HG03432 (cell line): ENCODE measurements around the gene PLEKHH3.
A peak's percentile ranks its signal among the peaks of the same experiment; 100 is the strongest.
"Not testable (repeated sequence)": the region's sequence is repeated elsewhere in the genome, so short reads cannot be mapped to it uniquely, and the experiment has no call there.

Experiments
- ATAC-seq: cut with Tn5 transposase; IDR thresholded peaks from one replicate; pipeline ENCODE4 v1.9.1; 2021; ENCODE audit warnings: mild to moderate bottlenecking, moderate library complexity; ENCODE audit not compliant: unreplicated experiment

Gene PLEKHH3

DNA sequence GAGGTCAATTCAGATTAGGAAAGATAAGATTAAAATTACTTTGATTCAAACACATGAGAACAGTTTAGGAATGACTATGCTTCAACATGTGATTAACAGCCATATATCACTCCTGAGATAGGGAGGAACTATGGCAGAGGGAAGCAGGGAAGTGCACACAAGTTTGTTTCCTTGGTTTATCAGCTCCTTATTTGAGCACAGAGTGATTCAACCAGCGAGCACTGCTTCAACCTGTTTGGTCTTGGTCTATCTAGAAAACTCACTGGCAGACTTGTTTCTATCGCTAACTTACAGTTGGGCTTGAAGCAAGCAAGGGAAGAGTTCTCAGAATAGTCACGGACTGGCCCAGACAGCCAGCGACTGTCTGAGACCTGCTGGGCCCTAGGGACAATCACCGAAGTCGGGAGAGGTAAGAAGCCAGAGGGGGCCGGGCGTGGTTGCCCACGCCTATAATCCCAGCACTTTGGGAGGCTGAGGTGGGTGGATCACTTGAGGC, 43.8 kb downstream of the PLEKHH3 start:
- ATAC-seq, result no peak

DNA sequence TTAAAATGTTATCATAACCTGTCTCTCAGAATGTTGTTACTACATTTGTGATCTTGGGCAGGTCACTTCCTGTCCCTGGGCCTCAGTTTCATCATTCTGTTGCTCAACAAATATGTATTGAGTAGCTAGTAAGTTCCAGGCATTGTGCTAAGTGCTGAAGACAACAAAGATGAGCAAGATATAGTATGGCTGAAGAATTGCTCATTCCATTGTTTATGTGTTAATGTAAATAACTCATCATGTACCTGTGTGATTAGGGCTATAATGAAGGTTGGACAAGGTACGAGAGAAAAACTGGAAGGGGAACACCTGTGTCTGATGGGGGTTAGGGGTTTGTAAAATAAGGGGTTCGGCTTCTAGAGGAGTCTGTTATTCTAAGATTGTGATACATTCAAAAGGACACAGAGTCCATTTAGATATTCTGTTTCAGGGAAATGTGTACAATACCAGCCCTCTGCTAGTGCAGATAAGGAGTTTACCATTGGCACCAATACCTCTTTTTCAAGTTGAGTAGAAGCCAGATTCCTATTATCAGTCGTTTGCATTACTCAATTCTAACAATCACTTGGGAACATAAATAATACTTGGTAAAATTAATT, 47.3 kb downstream of the PLEKHH3 start:
- ATAC-seq, result no peak

DNA sequence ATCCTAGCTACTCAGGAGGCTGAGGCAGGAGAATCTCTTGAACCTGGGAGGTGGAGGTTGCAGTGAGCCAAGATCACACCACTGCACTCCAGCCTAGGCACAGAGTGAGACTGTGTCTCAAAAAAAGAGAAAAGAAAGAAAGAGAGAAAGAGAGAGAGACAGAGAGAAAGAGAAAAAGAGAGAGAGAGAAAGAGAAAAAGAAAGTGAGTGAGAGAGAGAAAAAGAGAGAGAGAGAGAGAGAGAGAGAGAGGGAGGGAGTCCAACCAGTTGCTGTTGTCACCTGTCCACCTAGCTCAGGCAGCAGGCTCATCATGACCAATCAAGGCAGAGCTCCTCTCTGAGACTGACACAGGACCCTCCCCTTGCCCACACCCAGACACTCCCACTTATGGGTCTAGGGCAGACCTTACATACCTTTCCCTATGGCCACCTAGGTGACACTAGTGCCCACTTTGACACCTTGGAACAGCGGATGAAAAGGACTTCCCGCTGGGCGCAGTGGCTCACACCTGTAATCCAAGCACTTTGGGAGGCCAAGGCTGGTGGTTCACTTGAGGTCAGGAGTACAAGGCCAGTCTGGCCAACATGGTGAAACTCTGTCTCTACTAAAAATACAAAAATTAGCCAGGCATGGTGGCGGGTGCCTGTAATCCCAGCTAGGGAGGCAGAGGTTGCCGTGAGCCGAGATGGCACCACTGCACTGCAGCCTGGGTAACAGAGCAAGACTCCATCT, 49.6 kb downstream of the PLEKHH3 start:
- ATAC-seq, result not testable (repeated sequence)

DNA sequence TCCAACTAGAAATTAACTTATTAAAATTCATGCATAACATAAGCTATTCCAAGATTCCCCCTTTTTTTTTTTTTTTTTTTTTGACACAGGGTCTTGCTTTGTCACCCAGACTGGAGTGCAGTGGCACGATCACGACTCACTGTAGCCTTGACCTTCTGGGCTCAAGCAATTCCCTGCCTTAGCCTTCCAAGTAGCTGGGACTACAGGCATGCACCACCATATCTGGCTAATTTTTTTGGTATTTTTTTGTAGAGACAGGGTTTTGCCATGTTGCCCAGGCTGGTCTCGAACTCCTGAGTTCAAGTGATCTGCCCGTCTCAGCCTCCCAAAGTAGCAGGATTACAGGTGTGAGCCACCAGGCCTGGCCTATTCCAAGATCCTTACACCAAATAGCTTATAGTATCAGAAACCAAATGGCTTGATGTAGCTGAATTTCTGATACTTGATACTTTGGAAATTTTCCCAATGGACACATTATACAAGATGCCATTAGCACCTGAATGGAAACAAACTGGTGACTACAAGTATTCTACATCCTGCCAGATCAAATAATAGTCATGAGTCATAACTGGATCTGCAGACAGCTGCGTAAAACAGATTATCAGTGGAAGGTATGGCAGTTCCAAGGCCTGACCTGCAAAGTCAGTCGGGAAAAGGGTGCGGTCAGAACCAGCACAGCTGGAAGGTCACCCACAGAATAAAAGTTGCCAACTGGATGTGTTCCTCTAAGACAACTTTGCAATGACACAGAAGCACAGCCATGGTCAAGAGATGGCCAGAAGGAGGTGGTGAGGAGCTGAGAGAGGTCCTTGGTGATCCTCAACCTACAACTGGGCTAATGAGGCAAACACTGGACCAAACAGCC, 52.8 kb downstream of the PLEKHH3 start:
- ATAC-seq, result no peak

DNA sequence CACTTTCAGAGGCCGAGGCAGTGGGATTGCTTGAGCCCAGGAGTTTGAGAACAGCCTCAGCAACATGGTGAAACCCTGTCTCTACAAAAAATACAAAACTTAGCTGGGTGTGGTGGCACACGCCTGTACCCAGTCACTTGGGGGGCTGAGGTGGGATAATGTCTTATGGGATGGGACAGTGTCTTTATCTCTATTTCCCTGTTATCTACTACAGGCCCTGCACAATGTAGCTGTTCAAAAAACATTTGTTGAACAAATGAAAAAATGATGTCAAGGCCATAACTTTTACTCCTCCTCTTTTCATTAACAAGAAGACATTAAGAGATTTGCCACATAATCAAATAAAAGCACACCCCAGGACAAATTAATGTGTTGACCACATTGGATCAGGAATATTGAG, 53.5 kb downstream of the PLEKHH3 start:
- ATAC-seq, result no peak

DNA sequence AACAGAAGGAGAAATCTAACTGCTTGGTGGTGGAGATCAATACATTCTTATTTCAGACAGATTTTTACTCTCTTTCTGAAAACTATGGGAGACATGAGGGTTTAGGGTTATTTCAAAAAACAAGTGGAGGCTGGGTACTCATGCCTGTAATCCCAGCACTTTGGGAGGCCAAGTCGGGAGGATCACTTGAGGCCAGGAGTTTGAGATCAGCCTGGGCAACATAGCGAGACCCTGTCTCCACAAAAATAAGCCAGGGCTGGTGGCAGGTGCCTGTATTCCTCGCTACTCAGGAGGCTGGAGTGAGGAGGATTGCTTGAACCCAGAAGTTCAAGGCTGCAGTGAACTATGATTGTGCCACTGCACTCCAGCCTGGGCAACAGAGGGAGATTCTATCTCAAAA, 54.8 kb downstream of the PLEKHH3 start:
- not testable (repeated sequence) for ATAC-seq

DNA sequence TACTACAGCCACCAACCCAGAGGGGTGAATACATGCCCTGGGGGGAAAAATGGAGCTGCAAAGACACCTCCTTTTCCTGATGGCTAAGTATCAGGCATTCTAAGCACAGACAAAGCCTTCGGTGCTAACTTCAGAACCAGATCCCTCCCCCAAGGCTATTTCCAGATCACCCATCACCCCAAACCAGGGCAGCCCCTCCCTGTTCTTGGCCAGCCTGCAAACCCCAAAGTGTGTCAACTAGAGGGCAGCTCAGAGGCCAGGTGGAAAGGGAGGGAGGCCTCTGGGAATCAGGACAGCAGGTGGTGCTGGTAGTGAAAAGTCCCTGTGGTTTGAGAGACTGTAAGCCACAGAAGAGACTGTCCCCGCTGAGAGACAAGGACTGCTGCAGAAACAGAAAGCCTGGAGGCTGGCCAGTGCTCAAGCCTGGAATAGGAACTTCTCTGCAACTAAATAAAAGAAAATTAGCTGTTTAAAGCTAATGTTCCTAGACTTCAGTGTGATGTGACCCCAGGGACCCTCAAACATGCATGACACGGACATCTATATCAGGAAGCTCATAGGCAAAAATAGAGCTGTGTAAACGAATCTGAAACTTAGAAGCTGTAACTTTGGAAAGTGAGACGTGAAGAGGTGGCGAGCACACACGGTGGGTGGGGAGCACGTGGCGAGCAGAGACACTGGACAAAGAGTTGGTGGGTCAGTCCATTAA, 58.2 kb downstream of the PLEKHH3 start:
- ATAC-seq, result peak; percentile 70

DNA sequence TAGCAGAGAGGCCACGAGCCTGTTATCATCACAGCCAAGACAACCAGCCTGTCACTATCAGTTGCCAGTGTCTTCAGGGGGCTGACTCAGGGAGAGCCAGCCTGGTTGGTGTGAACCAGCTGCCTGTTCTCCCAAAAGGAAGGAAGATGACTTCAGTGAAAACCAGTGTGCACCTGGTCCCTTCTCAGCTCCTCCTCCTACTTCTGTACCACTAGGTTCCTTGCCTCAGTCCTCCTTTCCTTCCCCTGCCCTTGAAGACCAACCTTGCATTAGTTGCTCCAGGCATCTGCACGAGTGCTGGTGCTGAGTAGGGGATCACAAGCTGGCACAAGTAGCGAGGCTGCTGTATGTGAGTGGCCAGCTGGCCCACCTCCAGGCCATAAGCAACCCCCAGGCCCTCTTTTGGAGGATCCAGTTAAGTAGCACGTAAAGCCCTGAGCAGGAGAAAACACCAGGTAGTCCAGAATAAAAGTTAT, 58.8 kb downstream of the PLEKHH3 start:
- ATAC-seq, result no peak
